ENCODE data around the gene TMOD1.
"Not testable (repeated sequence)": the region's sequence is repeated elsewhere in the genome, so short reads cannot be mapped to it uniquely, and the experiment has no call there.

TMOD1 gene

DNA sequence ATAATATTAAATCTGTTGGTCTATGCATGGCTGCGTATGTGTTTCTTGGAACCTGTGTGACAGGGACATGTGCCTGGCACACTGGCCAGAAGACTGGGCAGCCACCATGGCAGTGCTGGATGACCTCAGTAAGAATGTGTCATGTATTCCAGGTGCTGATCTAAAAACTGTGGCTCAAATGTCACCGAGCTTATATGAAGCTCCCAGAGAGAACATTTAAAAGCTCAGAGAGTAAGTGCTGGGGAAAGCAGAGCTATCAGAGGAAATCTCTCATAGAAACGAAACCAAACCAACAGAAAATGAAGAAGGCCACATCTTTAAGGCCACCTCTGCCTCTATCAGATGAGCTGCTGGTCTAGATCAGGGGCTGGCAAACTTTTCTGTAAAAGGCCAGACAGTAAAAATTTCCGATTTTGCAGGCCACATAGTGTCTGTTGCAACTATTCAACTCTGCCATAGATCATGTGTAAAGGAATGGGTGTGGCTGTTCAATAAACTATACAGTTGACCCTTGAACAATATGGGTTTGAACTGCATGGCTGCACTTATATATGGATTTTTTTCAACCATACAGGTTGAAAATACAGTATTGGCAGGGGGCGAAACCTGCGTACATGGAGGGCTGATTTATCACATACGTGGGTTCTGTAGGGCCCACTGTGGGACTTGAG is 99.9 kb downstream of the TMOD1 start:
- no peak for DNase-seq

GRCh38 chr9:97602430-97602829 is 101.0 kb downstream of the TMOD1 start:
- no peak for DNase-seq

DNA sequence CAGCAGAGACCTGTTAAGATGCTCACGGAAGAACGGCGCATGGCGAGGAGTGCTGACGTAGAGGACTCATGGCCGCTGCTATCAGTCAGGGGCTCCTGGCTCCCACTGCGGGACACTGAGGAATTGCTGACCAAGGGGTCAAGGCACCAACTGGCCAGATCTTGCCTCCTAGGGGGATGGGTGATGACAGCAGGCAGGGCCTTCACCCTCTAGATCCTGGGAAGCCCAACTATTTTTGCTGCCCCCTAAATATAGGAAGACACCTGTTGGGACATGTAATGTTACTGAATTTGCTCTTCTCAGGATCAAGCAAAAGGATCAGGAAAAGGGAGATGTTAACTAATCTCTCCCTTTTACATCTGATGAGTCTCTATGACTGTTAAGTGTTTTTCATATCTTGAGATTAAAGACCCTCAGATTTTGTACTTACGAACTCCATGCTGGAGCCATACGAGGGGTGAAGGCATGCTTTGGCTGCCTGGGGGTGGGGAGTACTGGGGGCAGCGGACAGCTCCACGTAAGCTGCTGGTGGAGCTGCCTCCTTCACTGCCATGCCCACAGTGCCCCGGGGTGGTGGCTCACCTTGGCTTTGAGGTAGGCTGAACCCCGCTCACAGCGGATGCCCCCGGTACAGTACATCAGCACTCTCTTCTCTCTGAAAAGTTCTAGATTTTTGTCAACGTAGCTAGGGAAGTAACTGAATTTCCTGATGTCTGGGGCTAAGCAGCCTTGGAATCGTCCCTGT is 103.6 kb downstream of the TMOD1 start:
- DNase-seq: no peak

DNA sequence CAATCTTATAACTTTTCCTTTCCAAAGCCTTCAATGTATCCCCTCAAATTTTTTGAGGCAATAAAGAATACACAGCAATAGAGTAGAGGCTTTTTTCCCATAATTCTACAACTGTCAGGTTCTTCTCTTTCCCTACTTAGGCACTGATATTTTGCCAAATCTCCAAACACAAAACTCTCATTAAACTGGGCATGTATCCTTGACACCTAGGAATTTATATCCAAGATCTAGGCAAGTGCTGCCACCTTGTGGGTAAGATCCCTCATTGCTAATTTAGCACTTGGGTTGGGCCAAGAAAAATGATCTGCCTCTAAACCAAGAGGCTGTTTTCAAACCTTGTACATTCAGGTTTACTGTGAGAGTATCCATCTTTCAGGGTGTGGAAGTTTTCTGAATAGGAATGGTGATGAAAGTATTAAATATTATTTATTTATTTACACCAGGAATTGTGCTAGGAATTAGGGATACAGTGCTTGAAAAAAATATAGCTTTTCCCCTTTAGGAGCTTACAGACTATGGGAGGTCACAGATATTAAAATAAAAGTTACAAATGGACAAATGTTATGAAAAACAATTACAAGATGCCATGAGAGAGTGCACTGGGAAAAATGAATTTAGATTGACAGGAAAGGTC is 114.1 kb downstream of the TMOD1 start:
- DNase-seq: peak; percentile 37

DNA sequence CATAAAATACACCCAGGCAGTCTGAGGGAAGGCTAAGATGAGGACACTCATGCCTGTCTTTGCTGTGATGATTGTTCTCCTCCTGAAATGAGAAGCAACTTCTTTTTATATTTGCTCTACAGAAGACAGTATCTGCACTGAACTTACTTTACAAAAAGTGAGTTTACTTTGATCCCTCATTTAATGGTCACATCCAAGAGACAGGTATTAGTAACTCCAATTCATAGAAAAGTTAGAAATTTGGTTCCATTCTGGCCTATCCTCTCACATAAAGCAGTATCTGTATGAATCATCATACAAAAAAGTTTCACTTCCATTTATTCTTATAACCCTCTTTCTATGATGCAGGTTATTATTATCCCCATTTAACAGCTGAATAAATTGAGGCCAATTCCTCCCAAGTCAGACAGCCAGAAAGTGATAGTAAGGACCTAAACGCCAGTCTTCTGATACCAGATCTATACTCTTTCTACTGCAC is 116.5 kb downstream of the TMOD1 start:
- no peak for DNase-seq

DNA sequence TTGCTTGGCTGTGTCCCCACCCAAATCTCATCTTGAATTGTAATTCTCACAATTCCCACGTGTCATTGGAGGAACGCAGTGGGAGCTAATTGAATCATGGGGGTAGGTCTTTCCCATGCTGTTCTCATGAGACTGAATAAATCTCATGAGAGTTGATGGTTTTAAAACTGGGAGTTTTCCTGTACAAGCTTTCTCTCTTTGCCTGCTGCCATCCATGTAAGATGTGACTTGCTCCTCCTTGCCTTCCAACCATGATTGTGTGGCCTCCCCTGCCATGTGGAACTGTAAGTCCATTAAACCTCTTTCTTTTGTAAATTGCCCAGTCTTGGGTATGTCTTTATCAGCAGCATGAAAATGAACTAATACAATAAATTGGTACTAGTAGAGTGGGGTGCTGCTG is 118.6 kb downstream of the TMOD1 start:
- not testable (repeated sequence) for DNase-seq

- not testable (repeated sequence) for DNase-seq
Observed at GRCh38 chr9:97622483-97622882, 121.0 kb downstream of the TMOD1 start.

GRCh38 chr9:97623946-97624345 is 122.5 kb downstream of the TMOD1 start:
- DNase-seq: no peak

DNA sequence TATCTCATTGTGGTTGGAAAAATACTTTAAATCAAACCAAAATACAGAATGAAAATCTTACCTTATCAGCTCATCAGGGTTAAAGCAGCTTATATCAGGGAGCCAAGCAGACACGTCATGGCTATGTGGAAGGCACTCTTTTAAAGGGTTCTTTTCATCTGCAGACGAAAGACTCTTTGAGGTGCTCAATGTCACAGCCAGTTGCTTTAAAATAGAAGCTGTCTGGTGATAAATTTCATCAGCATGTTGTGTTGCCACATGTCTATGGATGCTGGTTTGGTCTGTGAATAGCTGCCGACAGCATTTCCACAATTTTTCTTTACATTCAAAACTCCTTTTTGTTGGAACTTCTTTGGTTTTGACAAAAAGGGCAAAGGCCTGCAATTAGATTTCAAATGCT is 124.2 kb downstream of the TMOD1 start:
- no peak for DNase-seq

DNA sequence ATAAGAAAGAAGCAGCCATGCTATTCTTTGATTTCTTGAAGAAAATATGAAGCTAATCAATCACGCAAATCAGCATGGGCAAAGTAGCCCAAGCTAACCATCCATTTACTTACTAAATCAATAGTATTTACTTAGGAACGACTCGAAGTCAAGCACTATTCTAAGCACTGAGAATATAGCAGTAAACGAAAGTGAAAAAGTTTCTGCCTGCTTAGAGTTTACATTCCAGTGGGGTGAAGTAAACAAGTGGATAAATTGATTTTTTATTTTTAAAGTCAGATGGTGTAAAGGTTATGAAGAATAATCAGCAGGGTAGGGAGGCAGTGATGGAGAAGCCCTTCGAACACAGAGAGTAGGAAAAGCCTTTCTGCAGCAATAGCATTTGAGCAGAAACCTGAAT is 126.2 kb downstream of the TMOD1 start:
- DNase-seq: no peak

DNA sequence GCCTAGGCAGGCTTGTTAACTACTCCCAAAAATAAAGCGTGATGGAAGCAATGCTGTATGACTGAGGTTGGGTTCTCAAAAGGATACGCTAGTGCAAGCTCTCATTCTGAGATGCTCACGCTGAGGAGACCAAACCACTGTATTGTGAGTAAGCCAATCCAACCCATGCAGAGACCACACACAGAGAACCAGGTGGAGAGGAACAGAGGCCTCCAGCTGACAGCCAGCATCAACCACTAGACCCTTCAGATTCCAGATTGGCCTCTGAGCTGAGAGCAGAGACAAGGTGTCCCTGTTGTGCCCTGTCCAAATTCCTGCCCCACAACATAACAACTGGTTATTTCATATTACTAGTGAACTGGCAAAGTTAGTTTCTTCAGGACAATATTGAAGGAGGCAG is 127.2 kb downstream of the TMOD1 start:
- DNase-seq: no peak

DNA sequence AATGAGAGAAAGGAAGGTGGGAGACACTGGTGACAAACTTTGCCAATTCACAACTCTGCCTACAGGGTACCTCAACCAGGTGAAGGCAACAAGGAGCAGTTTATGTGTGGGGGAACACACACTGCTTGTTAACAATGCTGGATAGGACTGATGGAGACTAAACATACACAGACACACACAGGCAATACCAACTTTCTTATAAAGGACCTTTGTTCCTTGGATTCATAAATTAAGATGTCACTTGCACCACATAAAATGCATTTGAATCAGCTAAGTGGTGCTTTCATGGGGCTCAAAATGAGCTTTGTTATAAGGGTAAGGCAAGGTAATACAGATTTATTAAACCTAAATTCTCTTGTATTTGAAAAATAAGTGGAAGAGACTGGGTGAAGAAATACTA is 127.7 kb downstream of the TMOD1 start:
- DNase-seq: no peak

GRCh38 chr9:97630591-97630990 is 129.1 kb downstream of the TMOD1 start:
- no peak for DNase-seq

- peak; percentile 84 for DNase-seq
Observed at GRCh38 chr9:97632248-97632984, 130.9 kb downstream of the TMOD1 start.

DNA sequence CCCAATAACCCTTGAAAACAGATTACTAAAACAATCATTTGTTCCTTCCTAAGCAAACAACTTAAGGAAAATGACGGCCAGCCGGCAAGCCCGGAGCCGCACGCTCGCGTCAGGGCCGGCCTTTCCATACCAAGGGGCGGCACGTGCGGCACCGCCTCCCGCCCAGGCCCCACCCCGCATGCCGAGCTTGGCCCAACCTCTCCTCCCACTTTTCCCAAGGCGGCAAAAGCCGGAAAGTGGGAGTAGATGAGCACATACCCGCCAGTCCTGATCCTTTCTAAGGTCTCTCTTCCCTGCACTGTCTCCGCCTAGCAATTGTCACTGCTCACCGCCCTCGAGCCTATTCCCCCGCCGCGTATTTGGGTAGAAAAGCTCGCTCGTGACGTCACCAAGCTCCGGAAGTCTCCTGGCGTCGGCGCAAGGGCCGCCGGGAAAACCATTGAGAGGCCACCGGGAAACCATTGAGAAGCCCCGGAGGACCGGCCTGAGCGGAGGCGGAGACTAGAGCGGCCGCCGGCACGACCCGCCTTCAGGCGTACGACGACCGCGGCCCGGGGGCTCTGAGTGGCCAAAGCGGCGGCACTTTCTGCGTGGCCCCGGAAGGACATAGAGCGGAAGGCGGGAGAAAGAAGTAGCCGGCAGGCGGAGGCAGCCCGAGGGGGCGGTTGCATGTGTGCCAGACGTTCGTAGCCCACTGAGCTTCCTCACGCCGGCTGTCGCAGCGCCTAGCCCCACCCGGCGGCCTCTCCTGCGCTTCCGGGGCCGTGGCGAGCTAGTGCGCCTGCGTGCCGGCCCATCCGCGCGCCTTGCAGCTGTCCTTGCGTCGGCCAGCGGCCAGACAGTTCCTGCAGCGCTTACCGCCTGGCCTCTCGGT is 131.8 kb downstream of the TMOD1 start, which contains the start of the genes NCBP1 and TSTD2:
TSS of gene NCBP1 (plus strand) at position 837 of the 874 bp plus-strand sequence. CDS start 61 bp downstream, outside the sequence.
TSS of gene TSTD2 (minus strand) at position 384 of the 874 bp plus-strand sequence. CDS start 5,806 bp downstream, outside the sequence.
- DNase-seq: peak; percentile 98

DNA sequence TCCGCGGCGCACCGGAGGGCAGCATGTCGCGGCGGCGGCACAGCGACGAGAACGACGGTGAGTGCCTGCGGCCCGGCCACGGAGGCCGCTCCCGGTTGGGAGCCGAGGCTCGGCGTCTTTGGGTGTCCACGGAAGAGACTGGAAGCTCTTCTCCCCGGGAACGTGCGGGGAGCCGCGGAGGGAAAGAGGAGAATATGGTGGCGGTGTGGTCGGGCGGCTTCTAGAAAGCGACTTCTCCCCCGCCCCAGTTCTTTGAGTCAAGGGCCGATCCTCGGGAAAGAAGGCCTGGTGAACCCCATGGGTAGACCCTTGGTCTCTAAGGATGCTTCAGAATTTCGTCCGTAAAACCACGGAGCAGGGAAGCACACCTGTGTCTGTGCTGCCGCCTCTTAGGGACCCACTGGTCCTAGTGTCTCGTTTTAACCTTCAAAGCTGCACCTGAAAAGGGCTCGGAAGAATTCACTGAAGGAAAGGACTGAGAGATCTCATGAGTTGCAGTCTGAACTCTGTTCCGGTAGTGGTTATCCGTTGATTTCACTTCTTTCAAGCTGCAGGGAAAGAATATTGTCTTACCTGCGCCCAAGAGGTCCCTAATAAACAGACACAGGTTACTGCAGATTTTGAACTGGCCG is 132.5 kb downstream of the TMOD1 start:
- no peak for DNase-seq

DNA sequence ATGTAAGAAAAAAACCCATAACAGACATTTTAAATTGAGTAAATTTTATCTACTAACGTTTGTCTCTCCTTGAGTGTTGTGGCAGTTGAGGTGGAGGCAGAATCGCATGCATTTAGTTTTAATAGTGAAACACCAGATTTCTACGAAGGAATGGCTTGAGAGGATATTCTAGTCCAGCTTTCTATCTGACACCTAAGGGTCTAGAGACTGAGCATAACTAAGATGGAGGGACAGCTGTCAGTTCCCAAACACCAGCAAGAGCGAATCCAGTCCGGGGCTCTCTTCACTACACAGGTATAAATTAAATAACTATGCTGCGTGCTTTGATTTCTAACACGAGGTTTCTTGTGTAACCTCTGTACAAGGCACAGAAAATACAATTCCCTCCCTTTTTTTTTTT is 133.6 kb downstream of the TMOD1 start:
- no peak for DNase-seq

- DNase-seq: no peak
Observed at GRCh38 chr9:97636903-97637302, 135.4 kb downstream of the TMOD1 start.

DNA sequence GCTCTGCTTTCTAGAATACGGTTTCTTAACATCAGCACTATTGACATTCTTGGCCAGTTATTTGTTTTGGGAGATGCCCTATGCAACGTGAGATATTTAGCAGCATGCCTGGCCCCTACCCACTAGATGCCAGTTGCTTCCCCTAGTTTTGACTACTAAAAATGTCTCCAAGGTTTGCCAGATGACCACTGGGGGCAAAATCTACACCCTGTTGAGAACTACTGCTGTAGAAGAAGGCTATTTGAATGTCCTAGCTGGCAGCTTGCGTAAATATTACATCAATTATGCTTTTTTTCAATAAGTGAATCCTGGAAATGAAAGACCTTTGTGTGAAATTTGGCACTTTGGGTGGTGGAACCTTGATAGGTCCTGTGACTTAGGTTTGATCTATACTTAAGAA is 137.2 kb downstream of the TMOD1 start:
- DNase-seq: no peak

DNA sequence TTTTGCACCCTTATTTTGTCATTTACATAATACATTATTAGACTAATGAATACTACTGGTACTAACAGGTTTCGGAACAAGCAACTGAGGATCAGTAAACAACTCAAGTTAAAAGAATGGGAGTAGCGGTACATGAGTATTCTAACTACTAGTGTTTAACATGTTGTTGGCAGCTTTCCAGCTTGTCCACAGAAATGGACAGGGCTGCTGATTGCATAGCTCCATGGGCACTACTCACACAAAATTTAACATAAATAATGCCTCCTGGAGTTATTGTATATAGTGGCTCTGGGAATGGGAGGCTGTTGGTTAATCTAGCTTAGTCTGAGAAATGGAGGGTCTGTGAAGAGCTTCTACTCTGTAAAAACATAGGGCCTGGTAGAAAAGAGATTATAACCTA is 138.9 kb downstream of the TMOD1 start:
- DNase-seq: peak; percentile 65

- no peak for DNase-seq
Observed at GRCh38 chr9:97645720-97646119, 144.3 kb downstream of the TMOD1 start.
